K562 (cell line): ENCODE data around the gene ATXN1. TPM values are rescaled to one million over a fixed set of nuclear protein-coding genes. Genes with fewer than 3 reads are reported as not detected.

Experiments
- ATAC-seq: fragments of 200-7000 bp; cut with Tn5 transposase; 3 replicates; pipeline ENCODE4 v1.9.1; 2020; ENCODE audit warnings: moderate library complexity
- BruUV-seq: library from RNA; stranded (reverse); fragments of 400-500 nt; replicated peaks from 2 replicates; lab custom pipeline; 2021; lab: Mats Ljungman, UMichigan
- CTCF ChIA-PET: fragments of 300-600 bp; formaldehyde crosslinking; extraction: SDS; loops from one replicate; lab custom pipeline; 2021; ENCODE audit warnings: low intra/inter-chr PET ratio; lab: Yijun Ruan, JAX
- POLR2A ChIA-PET: fragments of 300-600, 350-650 bp; sonication (Branson Sonifier 250); formaldehyde crosslinking; extraction: SDS; loops from one replicate; lab custom pipeline; 2021; ENCODE audit warnings: antibody characterized with exemption, inconsistent platforms; lab: Yijun Ruan, JAX
- DNase-seq, 4 experiments: peaks; one replicate each; pipeline versions ENCODE4 v3.0.0 to v3.0.0-alpha.2; 2011 to 2018; ENCODE audit warnings: low spot score in 3 of 4, mixed read lengths in 3 of 4; ENCODE audit errors: extremely low read depth in 1 of 4
- FAIRE-seq: peaks from 2 replicates; lab custom pipeline; 2011; peaks lifted over from hg19 to GRCh38; lab: Jason Lieb, UNC
- H2AFZ ChIP-seq: 2 replicates; pipeline ENCODE4 v1.6.0; 2011; ENCODE audit warnings: low read depth, low read length, control low read depth, inconsistent platforms
- H3K27ac ChIP-seq: fragments of 200-600 bp; 3 replicates; pipeline ENCODE4 v1.8.0; 2011; ENCODE audit warnings: low read depth, mild to moderate bottlenecking, control low read depth, inconsistent platforms, low read length, moderate library complexity, mixed read lengths; ENCODE audit errors: extremely low read depth
- H3K27me3 ChIP-seq, 2 experiments: fragments of 300-600 bp in 1 of 2; 2 replicates in 1 of 2; 3 replicates in 1 of 2; pipeline versions ENCODE4 v1.6.0 to v1.8.0; 2011; ENCODE audit warnings: inconsistent platforms in 2 of 2, low read length in 2 of 2, mild to moderate bottlenecking in 1 of 2, mixed read lengths in 1 of 2, moderate library complexity in 1 of 2; ENCODE audit not compliant: control insufficient read depth in 2 of 2, insufficient read depth in 2 of 2
- H3K36me3 ChIP-seq: fragments of 300-600 bp; 3 replicates; pipeline ENCODE4 v1.8.0; 2011; ENCODE audit warnings: mild to moderate bottlenecking, low read length, inconsistent platforms; ENCODE audit not compliant: control insufficient read depth, insufficient read depth
- H3K4me1 ChIP-seq, 2 experiments: fragments of 200-600 bp in 1 of 2; replicated peaks in 1 of 2; 2 replicates in 1 of 2; 3 replicates in 1 of 2; pipeline versions ENCODE4 v1.5.1 to v1.8.0; 2011; ENCODE audit warnings: inconsistent platforms in 2 of 2, low read length in 2 of 2, mild to moderate bottlenecking in 1 of 2, mixed read lengths in 1 of 2, moderate library complexity in 1 of 2; ENCODE audit not compliant: control insufficient read depth in 2 of 2, insufficient read depth in 2 of 2
- H3K4me2 ChIP-seq: 2 replicates; pipeline ENCODE4 v1.6.1; 2011; ENCODE audit warnings: low read length, control low read depth, inconsistent platforms, mixed read lengths; ENCODE audit not compliant: insufficient read depth
- H3K4me3 ChIP-seq: fragments of 200-600 bp; sonication (generic), shearing (Covaris generic); 2 replicates; pipeline ENCODE4 v1.5.1; 2016; ENCODE audit warnings: control low read depth, inconsistent platforms
- H3K79me2 ChIP-seq: fragments of 200-600 bp; 3 replicates; pipeline ENCODE4 v1.8.0; 2011; ENCODE audit warnings: low read length, inconsistent platforms; ENCODE audit not compliant: control insufficient read depth, insufficient read depth
- H3K9ac ChIP-seq, 2 experiments: 2 replicates each; pipeline versions ENCODE4 v1.6.0 to v1.6.1; 2011; ENCODE audit warnings: low read depth in 2 of 2, low read length in 2 of 2, control low read depth in 1 of 2, inconsistent platforms in 1 of 2, mild to moderate bottlenecking in 1 of 2, mixed read lengths in 1 of 2; ENCODE audit not compliant: insufficient read depth in 1 of 2
- H3K9me1 ChIP-seq: one replicate; pipeline ENCODE4 v1.6.0; 2011; ENCODE audit warnings: inconsistent platforms, mild to moderate bottlenecking, low read length, moderate library complexity; ENCODE audit not compliant: control insufficient read depth, insufficient read depth
- H3K9me3 ChIP-seq: replicated peaks from 2 replicates; pipeline ENCODE4 v1.5.1; 2011; ENCODE audit warnings: low read depth, low read length, inconsistent platforms; ENCODE audit not compliant: control insufficient read depth, insufficient read depth
- H4K20me1 ChIP-seq: replicated peaks from 2 replicates; pipeline ENCODE4 v1.6.1; 2011; ENCODE audit warnings: low read length, inconsistent platforms, mixed read lengths; ENCODE audit not compliant: control insufficient read depth, insufficient read depth
- BCL6 ChIP-seq: fragments of 250-450 bp; sonication (Bioruptor Pico); IDR thresholded peaks from 2 replicates; pipeline ENCODE4 v1.4.0; 2020
- DEAF1 ChIP-seq: fragments of 450-650 bp; formaldehyde crosslinking; IDR thresholded peaks from 2 replicates; pipeline ENCODE4 v1.4.0; 2020; ENCODE audit warnings: mild to moderate bottlenecking, moderate library complexity
- FOXP1 ChIP-seq: sonication (generic); formaldehyde crosslinking; IDR thresholded peaks from 2 replicates; pipeline ENCODE4 v1.8.0; 2022; ENCODE audit warnings: mild to moderate bottlenecking, missing genetic modification reagents
- HMBOX1 ChIP-seq: sonication (generic); IDR thresholded peaks from 2 replicates; pipeline ENCODE4 v1.6.1; 2016
- HMGN3 ChIP-seq: IDR thresholded peaks from 2 replicates; pipeline ENCODE4 v1.6.1; 2011; ENCODE audit warnings: borderline replicate concordance, low read depth, mild to moderate bottlenecking, mixed read lengths, low read length; ENCODE audit not compliant: insufficient read length; ENCODE audit errors: extremely low read depth
- PATZ1 ChIP-seq: fragments of 250-450 bp; sonication (Bioruptor Pico); IDR thresholded peaks from 2 replicates; pipeline ENCODE4 v1.5.0; 2020; ENCODE audit warnings: mild to moderate bottlenecking, borderline replicate concordance
- U2AF2 ChIP-seq: fragments of 200-400 bp; formaldehyde crosslinking; optimal IDR thresholded peaks from 2 replicates; pipeline ENCODE3; 2017; ENCODE audit warnings: low read depth, mild to moderate bottlenecking, low read length
- ZKSCAN3 ChIP-seq: fragments of 250-450 bp; sonication (Bioruptor Pico); IDR thresholded peaks from 2 replicates; pipeline ENCODE4 v1.4.0; 2020
- ZNF384 ChIP-seq: IDR thresholded peaks from 2 replicates; pipeline ENCODE4 v1.6.1; 2012; ENCODE audit warnings: low read depth, low read length, improper control_type of control experiment
- ZNF695 ChIP-seq: fragments of 450-650 bp; formaldehyde crosslinking; IDR thresholded peaks from 2 replicates; pipeline ENCODE4 v1.4.0; 2020; ENCODE audit warnings: mild to moderate bottlenecking, moderate library complexity
- WGBS: fragments of 100-300 bp; shearing (Covaris generic); methylation state at CpG from one replicate; pipeline ENCODE4 v1.1.6; 2016; ENCODE audit warnings: low coverage, mixed read lengths; ENCODE audit not compliant: insufficient coverage; ENCODE audit errors: missing lambda C conversion rate; 5-methylcytosine and 5-hydroxymethylcytosine counted together
- in situ Hi-C: fragments of 300-500 bp; cut with MboI; formaldehyde crosslinking; loops from 4 replicates; pipeline ENCODE4 v1.15.0; 2018; ENCODE audit warnings: inconsistent platforms, mixed read lengths
- intact Hi-C: fragments of 100-400 bp; cut with micrococcal nuclease; formaldehyde crosslinking; loops from 2 replicates; pipeline ENCODE4 v1.14.2; 2022
- polyA plus RNA-seq, 8 experiments: library from polyadenylated mRNA; depleted of rRNA in 4 of 8; stranded (reverse) in 5 of 8; unstranded in 3 of 8; fragments of >200 nt; fragmentation: Nextera tagmentation in 2 of 8; fragmentation: Illumina TruSeq in 1 of 8; extraction: Ambion mirVana in 2 of 8; extraction: Trizol in 1 of 8; gene quantifications; 2 replicates each; pipeline versions ENCODE4 v1.2.1 to v1.2.3, GENCODE V29; 2011 to 2014; ENCODE audit warnings: inconsistent platforms in 1 of 8, missing spikeins in 1 of 8
- total RNA-seq, 7 experiments: library from RNA; depleted of rRNA in 6 of 7; stranded (reverse); fragments of >200 nt in 6 of 7; fragmentation: Illumina TruSeq in 2 of 7; extraction: Trizol in 2 of 7; gene quantifications; 2 replicates each; pipeline versions ENCODE4 v1.2.1 to v1.2.3, GENCODE V29; 2011 to 2021; ENCODE audit warnings: low replicate concordance in 1 of 7
- TF ChIP-seq, protein P1 (sequence below): fragments of 450-650 bp; IDR thresholded peaks from 2 replicates; pipeline ENCODE4 v1.6.1; 2016; ENCODE audit warnings: missing biosample characterization, missing genetic modification characterization

The ATXN1 gene
- total and polyA plus RNA-seq, 9 of the 15 experiments (the other 6 are each of a cell fraction or from before 2014, with no cell fraction given), result under 0.01 to 1.2 (median 0.58) TPM

GRCh38 chr6:16533210-16533609, 228.1 kb downstream of the ATXN1 start:
- CTCF ChIA-PET, result no interaction called here
- POLR2A ChIA-PET, result interaction anchor here (0.5 kb wide), 1 partner anchor 634 kb away, joined by 3 read pairs; no protein-coding TSS in a partner anchor
- no peaks in the 10 kb centered on the region for H3K36me3 ChIP-seq
- H3K79me2 ChIP-seq, result no peaks in the 10 kb centered on the region
- in situ Hi-C loops (no loop called here), intact Hi-C loops (no loop called here)
- no peak overlapping the region for H3K4me2 ChIP-seq
- H3K9ac ChIP-seq, result no peak overlapping the region
- no peak for FAIRE-seq
- ATAC-seq, result no peak
- no peaks in the 10 kb centered on the region for H4K20me1 ChIP-seq
- no TSS peak for BruUV-seq
- H3K27ac ChIP-seq, result no peak overlapping the region
- no peaks in the 10 kb centered on the region for H3K9me1 ChIP-seq
- WGBS, result 0% methylated on average over 2 of the region's 2 CpGs
- no peak for DNase-seq
- no peaks in the 10 kb centered on the region for H3K4me1 ChIP-seq
- H3K4me3 ChIP-seq, result no peak overlapping the region
- peaks cover 3 to 4% of the 10 kb centered on the region in 2 experiments; a peak in 2 of 5 replicates for H3K27me3 ChIP-seq
- H3K9me3 ChIP-seq, result no peaks in the 10 kb centered on the region
- no peak overlapping the region for H2AFZ ChIP-seq
- no peak for TF ChIP-seq ZKSCAN3
- no peak for TF ChIP-seq U2AF2
- no peak for TF ChIP-seq ZNF695 (CRISPR knock-in tag)
- no peak for TF ChIP-seq FOXP1 (CRISPR knock-in tag)
- no peak for TF ChIP-seq PATZ1 (CRISPR knock-in tag)
- no peak for TF ChIP-seq HMBOX1
- TF ChIP-seq HMGN3, result no peak
- TF ChIP-seq, protein P1, sequence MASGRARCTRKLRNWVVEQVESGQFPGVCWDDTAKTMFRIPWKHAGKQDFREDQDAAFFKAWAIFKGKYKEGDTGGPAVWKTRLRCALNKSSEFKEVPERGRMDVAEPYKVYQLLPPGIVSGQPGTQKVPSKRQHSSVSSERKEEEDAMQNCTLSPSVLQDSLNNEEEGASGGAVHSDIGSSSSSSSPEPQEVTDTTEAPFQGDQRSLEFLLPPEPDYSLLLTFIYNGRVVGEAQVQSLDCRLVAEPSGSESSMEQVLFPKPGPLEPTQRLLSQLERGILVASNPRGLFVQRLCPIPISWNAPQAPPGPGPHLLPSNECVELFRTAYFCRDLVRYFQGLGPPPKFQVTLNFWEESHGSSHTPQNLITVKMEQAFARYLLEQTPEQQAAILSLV, result no peak
- TF ChIP-seq ZNF384, result no peak
- TF ChIP-seq DEAF1, result no peak
- TF ChIP-seq BCL6, result no peak
